Measurements from ENCODE around the gene PLRG1. TPM values are rescaled to one million over a fixed set of nuclear protein-coding genes. Genes with fewer than 3 reads are reported as not detected.

Gene PLRG1
- total RNA-seq, 1 experiment from 2014 or later: 136 TPM

DNA sequence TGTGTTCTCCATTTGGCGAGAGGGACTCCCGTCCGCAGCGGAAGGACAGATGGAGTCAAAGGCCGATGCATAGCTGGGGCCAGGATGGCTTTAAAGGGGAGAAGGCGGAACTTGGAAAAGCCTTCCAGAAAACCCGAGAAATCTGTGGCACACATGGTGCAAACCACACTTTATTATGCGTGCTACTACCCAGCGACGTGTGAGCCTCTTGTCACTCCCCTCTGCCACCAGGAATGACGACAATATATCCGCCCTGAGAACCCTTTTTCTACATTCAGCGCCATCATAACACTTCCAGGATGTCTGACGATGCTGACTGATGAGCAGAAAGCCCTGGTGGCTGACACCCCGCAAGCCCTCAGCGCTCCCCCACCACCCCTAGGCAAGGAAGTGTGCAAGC, 57.9 kb downstream of the PLRG1 start:
- Mint-ChIP-seq H3K27ac (ENCODE audit: low read depth, unreplicated experiment) (no peak overlapping the region), H3K4me3 (ENCODE audit: unreplicated experiment) (no peak overlapping the region), H3K27me3 (ENCODE audit: insufficient read depth, unreplicated experiment) (no peaks in the 10 kb centered on the region), H3K36me3 (ENCODE audit: insufficient read depth, unreplicated experiment) (no peaks in the 10 kb centered on the region), H3K4me1 (ENCODE audit: insufficient read depth, unreplicated experiment) (peaks cover 6% of the 10 kb centered on the region), H3K9me3 (ENCODE audit: unreplicated experiment) (no peaks in the 10 kb centered on the region)
- BruUV-seq (replicated peaks): no TSS peak
- DNase-seq (ENCODE audit: unreplicated experiment): no peak
- CTCF ChIA-PET: interaction anchor here (0.5 to 1.6 kb wide), 4 partner anchors 11 to 78 kb away, joined by 3 to 5 read pairs (median 4); no protein-coding TSS in a partner anchor
- POLR2A ChIA-PET: no interaction called here
- intact Hi-C loops (cut with micrococcal nuclease): no loop called here
- TF ChIP-seq, protein P1, sequence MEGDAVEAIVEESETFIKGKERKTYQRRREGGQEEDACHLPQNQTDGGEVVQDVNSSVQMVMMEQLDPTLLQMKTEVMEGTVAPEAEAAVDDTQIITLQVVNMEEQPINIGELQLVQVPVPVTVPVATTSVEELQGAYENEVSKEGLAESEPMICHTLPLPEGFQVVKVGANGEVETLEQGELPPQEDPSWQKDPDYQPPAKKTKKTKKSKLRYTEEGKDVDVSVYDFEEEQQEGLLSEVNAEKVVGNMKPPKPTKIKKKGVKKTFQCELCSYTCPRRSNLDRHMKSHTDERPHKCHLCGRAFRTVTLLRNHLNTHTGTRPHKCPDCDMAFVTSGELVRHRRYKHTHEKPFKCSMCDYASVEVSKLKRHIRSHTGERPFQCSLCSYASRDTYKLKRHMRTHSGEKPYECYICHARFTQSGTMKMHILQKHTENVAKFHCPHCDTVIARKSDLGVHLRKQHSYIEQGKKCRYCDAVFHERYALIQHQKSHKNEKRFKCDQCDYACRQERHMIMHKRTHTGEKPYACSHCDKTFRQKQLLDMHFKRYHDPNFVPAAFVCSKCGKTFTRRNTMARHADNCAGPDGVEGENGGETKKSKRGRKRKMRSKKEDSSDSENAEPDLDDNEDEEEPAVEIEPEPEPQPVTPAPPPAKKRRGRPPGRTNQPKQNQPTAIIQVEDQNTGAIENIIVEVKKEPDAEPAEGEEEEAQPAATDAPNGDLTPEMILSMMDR (IDR thresholded peaks at IDR 0.05; ENCODE audit: unreplicated experiment): no peak

DNA sequence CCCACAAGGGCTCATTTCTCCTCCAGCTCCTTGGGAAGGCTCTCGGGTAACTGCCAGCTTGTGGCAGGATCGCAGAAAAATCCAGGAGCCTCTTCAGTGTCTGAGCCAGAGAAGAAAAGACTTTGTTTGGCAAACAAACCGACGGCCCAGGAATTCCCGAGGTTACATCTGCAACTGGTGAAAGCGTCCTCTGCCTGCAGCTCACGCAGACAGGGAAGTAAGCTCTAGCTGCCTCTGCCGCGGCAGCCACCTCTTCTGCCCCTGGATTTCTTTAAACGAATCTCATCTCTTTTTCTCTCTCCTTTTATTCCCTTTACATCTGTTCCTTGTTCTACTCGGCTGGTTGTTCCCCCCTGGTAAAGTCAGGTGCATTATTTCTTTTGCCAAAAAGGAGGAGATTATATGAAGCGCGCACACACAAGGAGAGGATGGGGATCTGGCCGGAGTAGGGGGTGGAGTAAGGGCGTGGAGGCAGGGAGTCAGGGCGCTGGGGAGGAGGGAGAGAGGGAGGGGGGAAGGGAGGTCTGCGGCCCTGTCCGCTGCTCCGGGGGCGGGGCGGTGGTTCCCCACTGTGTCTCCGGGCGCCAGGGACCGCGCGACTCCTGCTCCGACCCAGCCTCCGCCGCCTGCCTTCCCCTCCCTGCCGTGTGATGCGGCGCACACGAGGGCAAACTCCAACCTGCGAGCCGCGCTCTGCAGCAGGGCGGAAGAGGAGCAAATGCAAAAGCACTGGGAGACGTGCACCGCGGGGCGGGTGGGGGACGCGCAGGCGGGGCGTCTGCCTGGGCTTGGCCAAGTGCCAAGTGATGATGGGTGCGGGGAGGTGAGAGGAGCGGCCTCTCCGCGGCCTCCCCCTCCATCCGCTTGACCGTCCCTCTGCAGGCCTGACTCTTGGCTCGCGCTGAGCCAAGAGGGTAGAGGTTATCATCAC, 58.6 kb downstream of the PLRG1 start, which contains the start of gene DCHS2:
Gene DCHS2, minus strand, starts transcription at position 459 of the 931 bp plus-strand sequence. Its CDS starts 444 bp downstream, at position 15.
- ChIA-PET CTCF (interaction anchor here (0.5 to 1.5 kb wide), 5 partner anchors 12 to 78 kb away, joined by 3 to 5 read pairs (median 3); no protein-coding TSS in a partner anchor), POLR2A (interaction anchor here (0.5 kb wide), 1 partner anchor 40 kb away, joined by 3 read pairs; no protein-coding TSS in a partner anchor)
- H3K27me3 Mint-ChIP-seq (ENCODE audit: insufficient read depth, unreplicated experiment): no peaks in the 10 kb centered on the region
- TF ChIP-seq, protein P1 (IDR thresholded peaks at IDR 0.05; ENCODE audit: unreplicated experiment): no peak
- no peak for DNase-seq (ENCODE audit: unreplicated experiment)
- H3K4me3 Mint-ChIP-seq (ENCODE audit: unreplicated experiment): peak within 1 kb of the TSS; percentile 67
- no peak within 1 kb of the TSS for H3K27ac Mint-ChIP-seq (ENCODE audit: low read depth, unreplicated experiment)
- no peaks in the 10 kb centered on the region for H3K9me3 Mint-ChIP-seq (ENCODE audit: unreplicated experiment)
- no peaks in the 10 kb centered on the region for H3K36me3 Mint-ChIP-seq (ENCODE audit: insufficient read depth, unreplicated experiment)
- BruUV-seq (replicated peaks): no TSS peak
- H3K4me1 Mint-ChIP-seq (ENCODE audit: insufficient read depth, unreplicated experiment): peaks cover 6% of the 10 kb centered on the region
- intact Hi-C loops (cut with micrococcal nuclease): no loop called here

DNA sequence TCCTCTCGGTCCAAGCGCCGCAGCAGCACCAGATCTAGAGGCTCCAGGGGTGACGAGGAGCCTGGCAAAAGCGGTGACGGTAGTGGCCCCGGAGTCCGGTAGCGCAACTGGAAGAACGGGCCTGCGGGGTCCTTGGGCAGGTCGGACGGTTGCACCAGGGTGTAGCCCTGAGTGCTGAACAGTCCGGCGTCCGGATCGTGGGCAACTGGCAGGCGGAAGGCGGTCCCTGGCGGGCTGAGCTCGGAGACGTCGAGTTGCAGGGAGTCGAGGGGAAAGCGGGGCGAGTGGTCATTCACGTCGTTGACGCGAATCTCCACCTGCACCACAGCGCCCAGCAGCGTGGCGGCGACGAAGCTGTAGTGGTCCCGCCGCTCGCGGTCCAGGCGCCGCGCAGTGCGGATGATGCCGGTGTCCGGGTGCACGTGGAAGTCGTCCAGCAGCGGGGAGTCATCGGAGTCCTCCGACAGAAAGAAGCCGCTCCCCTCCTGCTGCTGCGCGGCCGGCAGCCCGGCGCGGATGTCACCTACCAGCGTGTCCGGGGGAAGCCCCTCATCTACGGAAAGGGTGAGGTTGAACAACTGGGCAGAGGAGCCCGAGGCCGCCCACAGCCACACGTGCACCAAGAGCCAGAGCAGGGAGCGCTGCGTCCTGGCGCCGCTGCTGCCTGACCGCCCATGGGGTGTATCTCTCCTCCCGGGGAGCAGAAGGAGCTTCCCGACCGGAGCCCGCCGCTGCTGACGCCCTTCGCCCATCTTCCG, 59.4 kb downstream of the PLRG1 start:
- Mint-ChIP-seq H3K4me3 (ENCODE audit: unreplicated experiment) (peak overlapping the region; percentile 67), H3K4me1 (ENCODE audit: insufficient read depth, unreplicated experiment) (peaks cover 6% of the 10 kb centered on the region), H3K9me3 (ENCODE audit: unreplicated experiment) (no peaks in the 10 kb centered on the region), H3K36me3 (ENCODE audit: insufficient read depth, unreplicated experiment) (no peaks in the 10 kb centered on the region), H3K27ac (ENCODE audit: low read depth, unreplicated experiment) (no peak overlapping the region), H3K27me3 (ENCODE audit: insufficient read depth, unreplicated experiment) (no peaks in the 10 kb centered on the region)
- no peak for DNase-seq (ENCODE audit: unreplicated experiment)
- ChIA-PET POLR2A (no interaction called here), CTCF (interaction anchor here (0.7 to 1.5 kb wide), 3 partner anchors 14 to 78 kb away, joined by 3 read pairs; no protein-coding TSS in a partner anchor)
- TF ChIP-seq, protein P1 (IDR thresholded peaks at IDR 0.05; ENCODE audit: unreplicated experiment): no peak
- no TSS peak for BruUV-seq (replicated peaks)
- intact Hi-C loops (cut with micrococcal nuclease): no loop called here

GRCh38 chr4:154490234-154490582, 60.0 kb downstream of the PLRG1 start:
- intact Hi-C loops (cut with micrococcal nuclease): no loop called here
- ChIA-PET CTCF (no interaction called here), POLR2A (no interaction called here)
- Mint-ChIP-seq H3K4me1 (ENCODE audit: insufficient read depth, unreplicated experiment) (peaks cover 6% of the 10 kb centered on the region), H3K9me3 (ENCODE audit: unreplicated experiment) (no peaks in the 10 kb centered on the region), H3K27ac (ENCODE audit: low read depth, unreplicated experiment) (no peak overlapping the region), H3K36me3 (ENCODE audit: insufficient read depth, unreplicated experiment) (no peaks in the 10 kb centered on the region), H3K4me3 (ENCODE audit: unreplicated experiment) (no peak overlapping the region), H3K27me3 (ENCODE audit: insufficient read depth, unreplicated experiment) (no peaks in the 10 kb centered on the region)
- no TSS peak for BruUV-seq (replicated peaks)
- DNase-seq (ENCODE audit: unreplicated experiment): no peak
- TF ChIP-seq, protein P1 (IDR thresholded peaks at IDR 0.05; ENCODE audit: unreplicated experiment): no peak
